Loucy (cell line): ENCODE measurements around the gene PCNX4.

Experiments
- H2AFZ ChIP-seq: fragments of 200-600 bp; sonication (generic); 2 replicates; pipeline ENCODE4 v1.6.0; 2016; ENCODE audit warnings: antibody characterized with exemption, mild to moderate bottlenecking, low read length, moderate library complexity
- H3F3A ChIP-seq: fragments of 200-600 bp; 2 replicates; pipeline ENCODE4 v1.6.0; 2016; ENCODE audit warnings: antibody characterized with exemption, low read depth, mild to moderate bottlenecking
- H3K27me3 ChIP-seq: fragments of 200-600 bp; sonication (generic); 2 replicates; pipeline ENCODE4 v1.6.1; 2014; ENCODE audit warnings: low read length, mild to moderate bottlenecking; ENCODE audit not compliant: insufficient read depth, poor library complexity, severe bottlenecking
- H3K36me3 ChIP-seq: fragments of 200-600 bp; sonication (generic); 2 replicates; pipeline ENCODE4 v1.6.1; 2016; ENCODE audit warnings: low read length; ENCODE audit not compliant: insufficient read depth
- H3K4me1 ChIP-seq: fragments of 200-600 bp; sonication (generic); 2 replicates; pipeline ENCODE4 v1.5.1; 2014; ENCODE audit warnings: low read length, mild to moderate bottlenecking; ENCODE audit not compliant: insufficient read depth, poor library complexity, severe bottlenecking
- H3K4me2 ChIP-seq: fragments of 200-600 bp; sonication (generic); 2 replicates; pipeline ENCODE4 v1.6.0; 2014; ENCODE audit warnings: antibody characterized with exemption, low read length, low read depth, mild to moderate bottlenecking; ENCODE audit not compliant: poor library complexity, severe bottlenecking
- H3K4me3 ChIP-seq: fragments of 200-600 bp; sonication (generic); 2 replicates; pipeline ENCODE4 v1.5.1; 2014; ENCODE audit warnings: low read length, mild to moderate bottlenecking, mixed read lengths; ENCODE audit not compliant: poor library complexity, severe bottlenecking
- H3K79me2 ChIP-seq: fragments of 200-600 bp; sonication (generic); 2 replicates; pipeline ENCODE4 v1.6.1; 2014; ENCODE audit warnings: low read length; ENCODE audit not compliant: insufficient read depth
- H3K9ac ChIP-seq: fragments of 200-600 bp; sonication (generic); 2 replicates; pipeline ENCODE4 v1.6.0; 2014; ENCODE audit warnings: mild to moderate bottlenecking, low read depth, low read length, moderate library complexity; ENCODE audit not compliant: poor library complexity, severe bottlenecking
- H3K9me2 ChIP-seq: fragments of 200-600 bp; sonication (generic); replicated peaks from 2 replicates; pipeline ENCODE4 v1.6.1; 2016; ENCODE audit warnings: low read depth, low read length, mixed read lengths
- H3K9me3 ChIP-seq: fragments of 200-600 bp; sonication (generic); 2 replicates; pipeline ENCODE4 v1.6.1; 2014; ENCODE audit warnings: mild to moderate bottlenecking, antibody characterized with exemption, low read length, low read depth; ENCODE audit not compliant: insufficient read depth
- H4K20me1 ChIP-seq: fragments of 200-600 bp; sonication (generic); 2 replicates; pipeline ENCODE4 v1.6.0; 2014; ENCODE audit warnings: antibody characterized with exemption, low read length, mild to moderate bottlenecking; ENCODE audit not compliant: insufficient read depth, poor library complexity, severe bottlenecking
- CTCF ChIP-seq: fragments of 200-600 bp; sonication (generic); conservative IDR thresholded peaks from 2 replicates; pipeline ENCODE4 v1.5.1; 2014; ENCODE audit warnings: mild to moderate bottlenecking, antibody characterized with exemption, low read length
- EZH2phosphoT487 ChIP-seq: fragments of 200-600 bp; IDR thresholded peaks from 2 replicates; pipeline ENCODE4 v1.6.1; 2018; ENCODE audit warnings: antibody characterized with exemption, mild to moderate bottlenecking, moderate library complexity, borderline replicate concordance

PCNX4 gene

GRCh38 chr14:60178164-60178563 is 86.4 kb downstream of the PCNX4 start:
- TF ChIP-seq CTCF: no peak
- TF ChIP-seq EZH2phosphoT487: no peak
- no peaks in the 10 kb centered on the region for H3K36me3 ChIP-seq
- no peak overlapping the region for H3K9ac ChIP-seq
- no peaks in the 10 kb centered on the region for H4K20me1 ChIP-seq
- H3F3A ChIP-seq: no peaks in the 10 kb centered on the region
- H3K27me3 ChIP-seq: no peaks in the 10 kb centered on the region
- no peaks in the 10 kb centered on the region for H3K9me2 ChIP-seq
- no peak overlapping the region for H3K4me3 ChIP-seq
- H3K4me1 ChIP-seq: no peaks in the 10 kb centered on the region
- H2AFZ ChIP-seq: no peak overlapping the region
- no peaks in the 10 kb centered on the region for H3K79me2 ChIP-seq
- no peak overlapping the region for H3K4me2 ChIP-seq
- peaks cover 7% of the 10 kb centered on the region for H3K9me3 ChIP-seq

GRCh38 chr14:60178820-60179219 is 87.1 kb downstream of the PCNX4 start:
- peaks cover 7% of the 10 kb centered on the region for H3K9me3 ChIP-seq
- no peak overlapping the region for H3K4me2 ChIP-seq
- H3F3A ChIP-seq: no peaks in the 10 kb centered on the region
- peaks cover 4% of the 10 kb centered on the region for H3K4me1 ChIP-seq
- H3K27me3 ChIP-seq: no peaks in the 10 kb centered on the region
- no peaks in the 10 kb centered on the region for H3K9me2 ChIP-seq
- no peak overlapping the region for H3K9ac ChIP-seq
- TF ChIP-seq CTCF (no peak), EZH2phosphoT487 (no peak)
- H3K4me3 ChIP-seq: no peak overlapping the region
- no peaks in the 10 kb centered on the region for H3K79me2 ChIP-seq
- no peaks in the 10 kb centered on the region for H4K20me1 ChIP-seq
- no peak overlapping the region for H2AFZ ChIP-seq
- H3K36me3 ChIP-seq: no peaks in the 10 kb centered on the region

GRCh38 chr14:60179431-60179869 is 87.7 kb downstream of the PCNX4 start:
- Histone ChIP-seq H3K4me2 (no peak overlapping the region), H3K4me3 (no peak overlapping the region), H2AFZ (no peak overlapping the region), H4K20me1 (no peaks in the 10 kb centered on the region), H3K9ac (no peak overlapping the region), H3F3A (no peaks in the 10 kb centered on the region), H3K79me2 (no peaks in the 10 kb centered on the region), H3K9me2 (no peaks in the 10 kb centered on the region), H3K4me1 (peaks cover 6% of the 10 kb centered on the region), H3K27me3 (no peaks in the 10 kb centered on the region), H3K36me3 (no peaks in the 10 kb centered on the region), H3K9me3 (peaks cover 7% of the 10 kb centered on the region)
- no peak for TF ChIP-seq EZH2phosphoT487
- TF ChIP-seq CTCF: no peak
